Measurements from ENCODE around the gene BLID. TPM values are rescaled to one million over a fixed set of nuclear protein-coding genes. Genes with fewer than 3 reads are reported as not detected.

BLID gene
- total RNA-seq, 4 donors from 2014 or later: not detected

DNA sequence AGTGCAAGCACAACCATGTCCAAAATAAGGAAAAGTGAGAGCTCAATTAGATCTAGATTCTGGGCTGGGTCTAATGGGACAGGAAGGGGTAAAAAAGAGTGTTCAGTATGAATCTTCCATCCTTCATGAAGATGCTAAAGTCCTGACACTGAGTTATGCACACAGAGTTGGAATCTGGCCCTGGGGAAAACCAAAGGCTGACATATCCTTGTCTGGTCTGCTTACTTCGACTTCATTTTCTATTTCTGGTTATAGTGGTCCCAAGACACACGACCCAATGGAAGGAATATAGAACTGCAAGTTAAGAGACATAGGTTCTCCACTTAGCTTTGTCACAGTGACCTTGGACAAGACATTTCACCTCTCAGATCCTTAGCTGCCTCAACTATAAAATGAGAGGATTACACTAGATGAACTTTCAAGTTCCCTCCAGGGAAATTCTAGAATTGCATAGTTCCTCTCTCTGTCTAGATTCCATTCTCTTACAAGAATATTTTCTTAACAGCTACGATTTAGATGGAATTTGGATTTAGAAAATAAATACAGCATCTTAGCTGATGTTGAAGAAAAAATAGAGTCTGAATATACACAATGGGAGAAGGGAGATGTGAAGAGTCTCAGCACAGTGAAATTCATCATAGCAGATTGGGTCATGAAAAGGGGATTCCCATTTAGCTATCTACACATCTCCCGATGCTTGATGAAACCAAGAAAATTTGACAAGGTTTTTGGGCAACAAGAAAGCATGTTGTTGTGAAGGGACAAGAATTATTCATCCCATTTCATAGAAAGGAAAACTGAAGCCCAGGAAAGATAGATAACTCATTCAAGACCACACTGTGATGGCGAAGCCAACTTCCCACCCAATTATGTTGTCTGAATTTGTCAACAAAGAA lies 3.3 kb downstream of the BLID start:
- Histone ChIP-seq H3K9me3 (no peaks in the 10 kb centered on the region), H3K4me3 (no peak overlapping the region), H3K36me3 (no peaks in the 10 kb centered on the region), H3K27ac (no peak overlapping the region), H3K27me3 (no peaks in the 10 kb centered on the region), H3K4me1 (peaks cover 7% of the 10 kb centered on the region)
- TF ChIP-seq POLR2A (IDR thresholded peaks at IDR 0.05) (no peak), EP300 (IDR thresholded peaks at IDR 0.05) (no peak), CTCF (IDR thresholded peaks at IDR 0.05) (no peak), POLR2AphosphoS5 (IDR thresholded peaks at IDR 0.05) (no peak)
- 57% methylated on average over 5 of the region's 5 CpGs for WGBS
- no peak for DNase-seq (ENCODE audit: low spot score in 2 of 2)

GRCh38 chr11:122109932-122110331 lies 6.1 kb downstream of the BLID start:
- Histone ChIP-seq H3K4me1 (peaks cover 4% of the 10 kb centered on the region), H3K36me3 (no peaks in the 10 kb centered on the region), H3K27me3 (no peaks in the 10 kb centered on the region), H3K4me3 (no peak overlapping the region), H3K27ac (no peak overlapping the region), H3K9me3 (no peaks in the 10 kb centered on the region)
- no peak for DNase-seq (ENCODE audit: low spot score in 2 of 2)
- 97% methylated on average over 4 of the region's 4 CpGs for WGBS
- TF ChIP-seq CTCF (IDR thresholded peaks at IDR 0.05) (no peak), POLR2AphosphoS5 (IDR thresholded peaks at IDR 0.05) (no peak), POLR2A (IDR thresholded peaks at IDR 0.05) (no peak), EP300 (IDR thresholded peaks at IDR 0.05) (no peak)

DNA sequence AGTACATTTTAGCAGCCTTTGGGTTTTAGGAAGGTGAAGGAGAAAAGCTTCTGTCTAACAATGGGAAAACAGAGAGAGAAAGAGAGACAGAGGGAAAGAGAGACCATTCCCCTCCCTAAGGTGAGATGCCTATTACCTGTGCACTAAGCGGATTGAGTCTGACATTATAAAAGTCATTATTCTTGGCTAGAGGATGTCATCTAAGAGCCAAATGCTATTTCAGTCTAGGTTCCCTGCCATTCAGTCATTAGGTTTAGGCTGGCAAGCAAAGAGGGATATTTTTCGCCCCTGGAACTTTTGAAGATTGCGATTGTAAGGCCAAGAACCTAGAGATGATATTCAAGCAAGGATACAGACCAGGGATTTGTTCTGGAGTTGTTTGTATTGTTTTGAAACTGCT lies 7.2 kb downstream of the BLID start:
- Histone ChIP-seq H3K27ac (no peak overlapping the region), H3K27me3 (no peaks in the 10 kb centered on the region), H3K4me3 (no peak overlapping the region), H3K9me3 (no peaks in the 10 kb centered on the region), H3K4me1 (no peaks in the 10 kb centered on the region), H3K36me3 (no peaks in the 10 kb centered on the region)
- no peak for TF ChIP-seq EP300 (IDR thresholded peaks at IDR 0.05)
- TF ChIP-seq POLR2AphosphoS5 (IDR thresholded peaks at IDR 0.05): no peak
- no peak for TF ChIP-seq CTCF (IDR thresholded peaks at IDR 0.05)
- TF ChIP-seq POLR2A (IDR thresholded peaks at IDR 0.05): no peak
- DNase-seq (ENCODE audit: low spot score in 2 of 2): no peak
- 67% methylated on average over 3 of the region's 3 CpGs for WGBS

- Histone ChIP-seq H3K27ac (no peak overlapping the region), H3K27me3 (no peaks in the 10 kb centered on the region), H3K9me3 (no peaks in the 10 kb centered on the region), H3K4me1 (no peaks in the 10 kb centered on the region), H3K4me3 (no peak overlapping the region), H3K36me3 (no peaks in the 10 kb centered on the region)
- no peak for DNase-seq (ENCODE audit: low spot score in 2 of 2)
- TF ChIP-seq POLR2A (IDR thresholded peaks at IDR 0.05) (no peak), CTCF (IDR thresholded peaks at IDR 0.05) (peak in 1 of 2 donors; percentile 18), EP300 (IDR thresholded peaks at IDR 0.05) (no peak)
- 60% methylated on average over 3 of the region's 3 CpGs for WGBS
Measured at GRCh38 chr11:122108192-122108799, 7.7 kb downstream of the BLID start.

DNA sequence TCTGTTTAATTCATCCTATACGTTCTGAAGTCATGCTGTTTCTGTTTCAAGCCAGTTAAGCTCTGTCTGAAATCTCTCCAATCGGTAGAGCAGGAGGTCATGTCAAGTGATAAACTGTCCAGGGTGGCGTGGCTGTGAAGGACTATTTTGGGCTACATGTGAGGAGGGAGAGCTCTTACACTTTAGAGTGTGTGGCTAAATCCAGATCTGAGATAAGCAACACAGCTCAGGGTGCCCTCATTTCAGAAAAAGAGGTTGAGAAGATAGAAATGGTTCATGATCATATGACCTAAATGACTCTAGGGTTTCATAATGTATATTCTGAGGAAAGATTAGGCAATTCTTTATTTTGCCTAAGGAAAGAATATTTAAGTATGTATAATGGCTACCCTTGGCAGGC lies 8.4 kb downstream of the BLID start:
- DNase-seq (ENCODE audit: low spot score in 2 of 2): no peak
- Histone ChIP-seq H3K27me3 (no peaks in the 10 kb centered on the region), H3K9me3 (no peaks in the 10 kb centered on the region), H3K4me3 (no peak overlapping the region), H3K27ac (no peak overlapping the region), H3K36me3 (no peaks in the 10 kb centered on the region), H3K4me1 (no peaks in the 10 kb centered on the region)
- TF ChIP-seq EP300 (IDR thresholded peaks at IDR 0.05) (no peak), POLR2A (IDR thresholded peaks at IDR 0.05) (no peak), POLR2AphosphoS5 (IDR thresholded peaks at IDR 0.05) (no peak), CTCF (IDR thresholded peaks at IDR 0.05) (no peak)
- WGBS: 80% methylated on average over 3 of the region's 3 CpGs

All from suprapubic skin (tissue), 4 donors.